ENCODE data around the gene MLYCD.
A peak's percentile ranks its signal among the peaks of the same experiment; 100 is the strongest.

DNA sequence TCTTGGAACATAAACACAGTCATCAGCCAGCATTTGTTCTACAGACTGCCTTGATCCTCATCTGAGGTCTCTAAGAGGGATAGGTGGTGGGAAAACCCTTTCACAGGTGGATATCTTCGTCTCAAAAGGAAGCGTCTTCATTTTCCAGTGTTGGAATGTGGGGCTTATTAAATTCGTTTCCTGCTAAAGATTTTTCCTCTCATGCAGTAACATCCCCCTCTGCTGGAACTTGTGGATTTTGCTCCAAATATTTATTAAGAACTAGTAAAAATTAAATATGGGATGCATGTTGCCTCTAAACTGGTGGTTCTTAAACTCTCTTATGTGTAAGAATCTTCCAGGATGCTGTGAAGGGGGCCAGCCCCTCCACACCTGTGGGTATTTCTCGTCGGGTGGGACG lies 20.1 kb upstream of the MLYCD start:
- TF ChIP-seq, protein P1, sequence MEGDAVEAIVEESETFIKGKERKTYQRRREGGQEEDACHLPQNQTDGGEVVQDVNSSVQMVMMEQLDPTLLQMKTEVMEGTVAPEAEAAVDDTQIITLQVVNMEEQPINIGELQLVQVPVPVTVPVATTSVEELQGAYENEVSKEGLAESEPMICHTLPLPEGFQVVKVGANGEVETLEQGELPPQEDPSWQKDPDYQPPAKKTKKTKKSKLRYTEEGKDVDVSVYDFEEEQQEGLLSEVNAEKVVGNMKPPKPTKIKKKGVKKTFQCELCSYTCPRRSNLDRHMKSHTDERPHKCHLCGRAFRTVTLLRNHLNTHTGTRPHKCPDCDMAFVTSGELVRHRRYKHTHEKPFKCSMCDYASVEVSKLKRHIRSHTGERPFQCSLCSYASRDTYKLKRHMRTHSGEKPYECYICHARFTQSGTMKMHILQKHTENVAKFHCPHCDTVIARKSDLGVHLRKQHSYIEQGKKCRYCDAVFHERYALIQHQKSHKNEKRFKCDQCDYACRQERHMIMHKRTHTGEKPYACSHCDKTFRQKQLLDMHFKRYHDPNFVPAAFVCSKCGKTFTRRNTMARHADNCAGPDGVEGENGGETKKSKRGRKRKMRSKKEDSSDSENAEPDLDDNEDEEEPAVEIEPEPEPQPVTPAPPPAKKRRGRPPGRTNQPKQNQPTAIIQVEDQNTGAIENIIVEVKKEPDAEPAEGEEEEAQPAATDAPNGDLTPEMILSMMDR (IDR thresholded peaks at IDR 0.05; ENCODE audit: insufficient read depth, low read depth, low read length): peak; percentile 57
- no peak for TF ChIP-seq EZH2 (IDR thresholded peaks at IDR 0.05; ENCODE audit: insufficient read depth, low read length)

All from astrocyte (in vitro differentiated cells and primary cell).